Measurements from ENCODE around the gene CEP120.
"Not testable (repeated sequence)": the region's sequence is repeated elsewhere in the genome, so short reads cannot be mapped to it uniquely, and the experiment has no call there.

The CEP120 gene

GRCh38 chr5:123423278-123424149 lies at the start of gene CEP120:
Gene CEP120 (minus strand): TSS chr5:123423403. CDS start chr5:123422998, 405 bp downstream.
- DNase-seq (ENCODE audit: extremely low read depth, insufficient read length) = peak; percentile 97
- peak; percentile 87 for TF ChIP-seq CTCF (IDR thresholded peaks at IDR 0.05; ENCODE audit: insufficient read depth, low read length, poor library complexity, severe bottlenecking)
- H3K4me3 ChIP-seq (replicated peaks; ENCODE audit: low read depth, low read length) = peak within 1 kb of the TSS; percentile 90
- H3K27me3 ChIP-seq (replicated peaks; ENCODE audit: control insufficient read depth, insufficient read depth, low read length) = no peaks in the 10 kb centered on the region
- no peaks in the 10 kb centered on the region for H3K36me3 ChIP-seq (ENCODE audit: control insufficient read depth, insufficient read depth, low read length)

GRCh38 chr5:123472150-123472924 lies 49.1 kb upstream of the CEP120 start:
- no peaks in the 10 kb centered on the region for H3K27me3 ChIP-seq (replicated peaks; ENCODE audit: control insufficient read depth, insufficient read depth, low read length)
- no peak for DNase-seq (ENCODE audit: extremely low read depth, insufficient read length)
- TF ChIP-seq CTCF (IDR thresholded peaks at IDR 0.05; ENCODE audit: insufficient read depth, low read length, poor library complexity, severe bottlenecking) = no peak
- no peak overlapping the region for H3K4me3 ChIP-seq (replicated peaks; ENCODE audit: low read depth, low read length)
- no peaks in the 10 kb centered on the region for H3K36me3 ChIP-seq (ENCODE audit: control insufficient read depth, insufficient read depth, low read length)

GRCh38 chr5:123471385-123471784 lies 48.2 kb upstream of the CEP120 start:
- no peak overlapping the region for H3K4me3 ChIP-seq (replicated peaks; ENCODE audit: low read depth, low read length)
- no peak for TF ChIP-seq CTCF (IDR thresholded peaks at IDR 0.05; ENCODE audit: insufficient read depth, low read length, poor library complexity, severe bottlenecking)

GRCh38 chr5:123466839-123467238 lies 43.6 kb upstream of the CEP120 start:
- not testable (repeated sequence) for H3K36me3 ChIP-seq (ENCODE audit: control insufficient read depth, insufficient read depth, low read length); H3K27me3 ChIP-seq (replicated peaks; ENCODE audit: control insufficient read depth, insufficient read depth, low read length); DNase-seq (ENCODE audit: extremely low read depth, insufficient read length); H3K4me3 ChIP-seq (replicated peaks; ENCODE audit: low read depth, low read length)

More at GRCh38 chr5:123471385-123471784, 48.2 kb upstream of the CEP120 start:
- no peak for DNase-seq (ENCODE audit: extremely low read depth, insufficient read length)
- Histone ChIP-seq H3K27me3 (replicated peaks; ENCODE audit: control insufficient read depth, insufficient read depth, low read length) (no peaks in the 10 kb centered on the region), H3K36me3 (ENCODE audit: control insufficient read depth, insufficient read depth, low read length) (no peaks in the 10 kb centered on the region)

GRCh38 chr5:123460296-123460729 lies 37.1 kb upstream of the CEP120 start:
- DNase-seq (ENCODE audit: extremely low read depth, insufficient read length) = no peak
- Histone ChIP-seq H3K4me3 (replicated peaks; ENCODE audit: low read depth, low read length) (no peak overlapping the region), H3K36me3 (ENCODE audit: control insufficient read depth, insufficient read depth, low read length) (no peaks in the 10 kb centered on the region), H3K27me3 (replicated peaks; ENCODE audit: control insufficient read depth, insufficient read depth, low read length) (no peaks in the 10 kb centered on the region)
- no peak for TF ChIP-seq CTCF (IDR thresholded peaks at IDR 0.05; ENCODE audit: insufficient read depth, low read length, poor library complexity, severe bottlenecking)

- H3K36me3 ChIP-seq (ENCODE audit: control insufficient read depth, insufficient read depth, low read length); H3K4me3 ChIP-seq (replicated peaks; ENCODE audit: low read depth, low read length); DNase-seq (ENCODE audit: extremely low read depth, insufficient read length); H3K27me3 ChIP-seq (replicated peaks; ENCODE audit: control insufficient read depth, insufficient read depth, low read length): not testable (repeated sequence)
Observed at GRCh38 chr5:123458994-123459393, 35.8 kb upstream of the CEP120 start.
